ENCODE data around the gene ATP8A2. TPM values are rescaled to one million over a fixed set of nuclear protein-coding genes. Genes with fewer than 3 reads are reported as not detected.

ATP8A2 gene
- total and polyA plus RNA-seq, 9 of the 15 experiments (the other 6 are each of a cell fraction or from before 2014, with no cell fraction given): under 0.01 to 0.33 (median 0.06) TPM; not detected in 4

- H3K27ac ChIP-seq (ENCODE audit: extremely low read depth, low read depth, low read length): no peak overlapping the region
- intact Hi-C loops (cut with micrococcal nuclease): no loop called here
- ATAC-seq: no peak
- no peaks in the 10 kb centered on the region for H3K9me3 ChIP-seq (replicated peaks; ENCODE audit: control insufficient read depth, insufficient read depth, low read depth, low read length)
- ChIA-PET CTCF (ENCODE audit: low intra/inter-chr PET ratio) (no interaction called here), POLR2A (no interaction called here)
- peak in 1 of 4 experiments; percentile 6 for DNase-seq (ENCODE audit: extremely low read depth in 1 of 4, low spot score in 3 of 4)
- H3K4me3 ChIP-seq: no peak overlapping the region
- no peak for FAIRE-seq
- 1% methylated on average over 9 of the region's 12 CpGs for WGBS (ENCODE audit: insufficient coverage, low coverage, missing lambda C conversion rate)
- in situ Hi-C loops (cut with MboI): no loop called here
- no peaks in the 10 kb centered on the region for H3K9me1 ChIP-seq (ENCODE audit: control insufficient read depth, insufficient read depth, low read length)
- no peaks in the 10 kb centered on the region for H3K79me2 ChIP-seq (ENCODE audit: control insufficient read depth, insufficient read depth, low read length)
- no peaks in the 10 kb centered on the region for H4K20me1 ChIP-seq (replicated peaks; ENCODE audit: control insufficient read depth, insufficient read depth, low read length)
- BruUV-seq (replicated peaks): no TSS peak
- H3K9ac ChIP-seq (ENCODE audit: insufficient read depth in 1 of 2, low read depth in 2 of 2, low read length in 2 of 2): no peak overlapping the region
- no peak overlapping the region for H2AFZ ChIP-seq (ENCODE audit: low read depth, low read length)
- H3K36me3 ChIP-seq (ENCODE audit: control insufficient read depth, insufficient read depth, low read length): no peaks in the 10 kb centered on the region
- no peaks in the 10 kb centered on the region; a peak in 1 of 5 replicates for H3K4me1 ChIP-seq (replicated peaks in 1 of 2; ENCODE audit: control insufficient read depth in 2 of 2, insufficient read depth in 2 of 2, low read length in 2 of 2)
- no peak overlapping the region for H3K4me2 ChIP-seq (ENCODE audit: insufficient read depth, low read length)
- H3K27me3 ChIP-seq (ENCODE audit: control insufficient read depth in 2 of 2, insufficient read depth in 2 of 2, low read length in 2 of 2): peaks cover 2 to 23% of the 10 kb centered on the region in 2 experiments; a peak in 3 of 5 replicates
- TF ChIP-seq TAF1 (IDR thresholded peaks at IDR 0.05; ENCODE audit: control insufficient read depth, extremely low read depth, insufficient read depth, low read length, severe bottlenecking) (no peak), HDGF (IDR thresholded peaks at IDR 0.05) (no peak), TSHZ1 (CRISPR knock-in tag; IDR thresholded peaks at IDR 0.05) (no peak)
Observed at GRCh38 chr13:25489238-25489637, 117.5 kb downstream of the ATP8A2 start.

Measured in K562 (cell line).